Measurements from ENCODE around the gene AMBP. TPM values are rescaled to one million over a fixed set of nuclear protein-coding genes. Genes with fewer than 3 reads are reported as not detected.

AMBP gene
- total RNA-seq: not detected in 2 replicates

DNA sequence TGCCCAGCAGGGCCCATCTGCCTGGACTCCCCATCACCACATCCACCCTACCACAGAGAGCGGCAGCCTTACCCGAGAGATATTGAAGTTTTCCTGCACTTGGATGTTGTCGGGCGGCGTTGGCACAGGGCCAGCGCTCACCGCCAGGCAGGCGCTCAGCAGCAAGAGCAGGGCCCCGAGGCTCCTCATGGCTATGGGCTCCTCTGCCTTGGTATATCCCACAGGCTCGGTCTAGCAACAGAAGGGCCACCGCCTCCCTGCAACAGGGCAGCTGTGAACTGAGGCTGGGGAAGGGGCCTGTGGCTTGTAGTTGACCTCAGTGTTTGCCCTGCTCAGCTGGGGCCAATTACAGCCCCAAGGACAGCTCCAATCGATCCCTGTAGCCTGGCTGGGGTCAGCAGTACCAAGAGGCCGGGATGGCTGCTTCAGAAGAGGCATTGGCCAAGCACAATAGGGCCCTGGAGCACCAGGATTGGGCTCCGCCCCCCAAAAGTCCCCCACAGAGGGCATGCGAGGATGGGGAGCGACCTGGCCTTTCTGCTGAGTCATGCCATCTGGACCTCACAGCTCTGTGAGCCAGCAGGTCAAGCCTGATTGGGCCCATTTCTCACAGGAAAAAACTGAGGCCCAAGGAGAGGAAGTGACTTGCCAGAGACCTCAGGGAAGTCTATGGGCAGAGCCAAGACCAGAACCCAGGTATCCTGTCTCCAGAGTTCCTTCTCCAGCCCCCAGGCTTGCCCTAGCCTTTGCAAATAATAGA lies at the start of gene AMBP:
Gene AMBP (minus strand): TSS at position 280 of the 760 bp plus-strand sequence. CDS start 91 bp downstream, at position 189.
- Mint-ChIP-seq H3K4me3 (no peak within 1 kb of the TSS), H3K4me1 (peaks cover 2% of the 10 kb centered on the region), H3K36me3 (ENCODE audit: low read depth) (no peaks in the 10 kb centered on the region), H3K27me3 (peaks cover 8% of the 10 kb centered on the region), H3K9me3 (no peaks in the 10 kb centered on the region), H3K27ac (no peak within 1 kb of the TSS)
- DNase-seq: no peak
- intact Hi-C loops (cut with micrococcal nuclease): no loop called here

DNA sequence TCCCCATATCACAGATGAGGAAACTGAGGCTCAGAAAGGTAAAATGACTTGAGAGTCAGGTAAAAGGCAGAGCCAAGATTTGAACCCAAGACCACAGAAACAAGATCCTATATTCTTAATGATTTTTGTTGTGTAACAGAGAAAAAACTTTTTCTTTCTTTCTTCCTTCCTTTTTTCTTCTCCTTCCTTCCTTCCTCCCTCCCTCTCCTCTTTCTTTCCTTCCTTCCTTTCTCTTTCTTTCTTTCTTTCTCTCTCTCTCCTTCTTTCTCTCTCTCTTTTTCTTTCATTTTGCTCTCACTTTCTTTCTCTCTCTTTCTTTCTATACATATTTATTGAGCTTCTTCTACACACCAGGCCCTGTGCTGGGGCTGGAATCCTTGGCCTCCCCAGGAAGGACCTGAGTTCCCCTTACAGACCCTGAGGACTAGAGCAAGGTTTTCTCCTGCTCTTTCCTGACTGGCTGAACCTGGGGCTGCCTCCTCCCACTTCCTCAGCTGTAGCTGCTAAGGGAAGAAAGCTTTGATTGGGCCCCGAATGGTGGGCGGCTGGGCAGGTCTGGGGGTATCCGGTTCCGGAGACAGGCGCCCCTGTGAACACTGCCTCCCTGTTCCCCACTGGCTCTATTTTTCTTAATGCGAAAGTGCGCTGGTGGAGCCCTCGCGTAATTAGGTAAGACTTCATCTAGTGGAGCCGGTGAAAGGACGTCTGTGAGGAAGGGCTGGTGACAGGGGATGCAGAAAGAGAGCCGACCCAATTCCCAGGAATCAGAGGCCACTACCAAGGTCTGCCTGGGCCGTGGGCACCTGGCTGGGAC lies 48.4 kb upstream of the AMBP start:
- Mint-ChIP-seq H3K27ac (no peak overlapping the region), H3K4me1 (no peaks in the 10 kb centered on the region), H3K36me3 (ENCODE audit: low read depth) (no peaks in the 10 kb centered on the region), H3K4me3 (no peak overlapping the region), H3K9me3 (no peaks in the 10 kb centered on the region), H3K27me3 (peaks cover 4% of the 10 kb centered on the region)
- intact Hi-C loops (cut with micrococcal nuclease): no loop called here
- DNase-seq: no peak

DNA sequence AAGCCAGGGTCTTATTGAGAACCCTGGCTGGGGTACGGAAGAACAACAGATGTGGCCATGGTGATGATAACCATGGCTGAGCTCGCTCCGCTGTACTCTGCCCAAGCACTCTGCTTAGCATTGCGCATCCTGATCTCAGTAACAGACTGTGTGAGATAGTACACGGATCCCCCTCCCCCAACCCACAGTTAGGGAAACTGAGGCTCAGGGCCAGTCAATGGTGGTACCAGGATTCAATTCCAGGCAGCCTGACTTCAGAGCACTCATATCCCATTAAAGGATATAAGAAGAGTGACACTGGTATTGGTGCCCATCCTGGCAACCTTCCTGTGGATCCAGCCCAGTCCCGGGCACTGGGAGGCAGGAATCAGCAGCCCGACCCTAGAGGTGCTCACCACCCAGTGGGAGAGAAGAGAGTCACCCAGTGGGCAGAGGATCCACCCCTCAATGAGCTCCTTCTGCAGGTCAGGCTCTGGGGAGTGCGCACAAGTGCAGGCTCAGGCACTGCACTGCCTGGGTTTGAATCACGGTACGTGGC lies 47.4 kb upstream of the AMBP start:
- intact Hi-C loops (cut with micrococcal nuclease): no loop called here
- no peaks in the 10 kb centered on the region for H3K9me3 Mint-ChIP-seq

DNA sequence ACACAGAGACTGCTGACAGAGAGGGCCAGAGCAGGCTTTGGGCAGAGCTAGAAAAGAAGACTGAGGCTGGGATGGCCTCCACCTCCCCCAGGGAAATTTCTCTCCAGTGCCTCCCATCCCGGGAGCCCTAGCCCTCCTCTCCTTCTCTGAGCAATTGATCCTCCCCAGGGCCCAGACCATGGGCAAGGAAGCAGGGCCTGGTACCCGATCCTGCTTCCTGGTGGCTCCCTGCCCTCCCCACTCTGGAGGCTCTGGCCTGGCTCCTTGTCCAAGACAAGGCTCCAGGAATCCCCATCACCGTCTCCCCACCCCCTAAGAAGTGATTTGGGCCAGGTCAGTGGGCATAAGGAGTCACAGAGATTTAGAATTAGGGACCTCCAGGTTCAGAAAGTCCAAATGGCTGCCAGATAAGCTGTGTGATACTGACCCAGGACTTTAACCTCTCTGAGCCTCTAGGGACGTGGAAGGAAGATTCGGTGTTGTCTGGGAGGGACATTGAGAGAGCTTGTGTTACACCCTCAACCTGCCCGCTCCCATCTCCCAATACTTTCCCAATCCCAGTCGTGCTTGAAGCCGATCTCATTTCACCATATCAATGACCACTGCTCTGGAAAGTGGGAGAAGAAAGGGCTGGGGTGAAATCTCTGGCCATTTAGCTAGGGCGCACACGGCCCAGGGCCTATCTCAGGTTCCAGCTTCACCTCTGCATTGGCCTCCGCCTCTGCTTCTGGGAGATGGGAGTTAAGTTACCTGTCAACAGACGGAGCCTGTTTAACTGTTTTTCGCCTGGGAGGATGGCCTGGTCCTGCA lies 46.8 kb upstream of the AMBP start:
- no peaks in the 10 kb centered on the region for H3K4me1 Mint-ChIP-seq
- intact Hi-C loops (cut with micrococcal nuclease): no loop called here
- H3K4me3 Mint-ChIP-seq: no peak overlapping the region
- no peak for DNase-seq
- peaks cover 2% of the 10 kb centered on the region for H3K27me3 Mint-ChIP-seq
- H3K9me3 Mint-ChIP-seq: no peaks in the 10 kb centered on the region
- no peak overlapping the region for H3K27ac Mint-ChIP-seq
- no peaks in the 10 kb centered on the region for H3K36me3 Mint-ChIP-seq (ENCODE audit: low read depth)

More for the DNA sequence above, 47.4 kb upstream of the AMBP start:
- H3K4me3 Mint-ChIP-seq: no peak overlapping the region
- H3K27ac Mint-ChIP-seq: no peak overlapping the region
- H3K27me3 Mint-ChIP-seq: peaks cover 4% of the 10 kb centered on the region
- H3K36me3 Mint-ChIP-seq (ENCODE audit: low read depth): no peaks in the 10 kb centered on the region
- no peak for DNase-seq
- H3K4me1 Mint-ChIP-seq: no peaks in the 10 kb centered on the region

DNA sequence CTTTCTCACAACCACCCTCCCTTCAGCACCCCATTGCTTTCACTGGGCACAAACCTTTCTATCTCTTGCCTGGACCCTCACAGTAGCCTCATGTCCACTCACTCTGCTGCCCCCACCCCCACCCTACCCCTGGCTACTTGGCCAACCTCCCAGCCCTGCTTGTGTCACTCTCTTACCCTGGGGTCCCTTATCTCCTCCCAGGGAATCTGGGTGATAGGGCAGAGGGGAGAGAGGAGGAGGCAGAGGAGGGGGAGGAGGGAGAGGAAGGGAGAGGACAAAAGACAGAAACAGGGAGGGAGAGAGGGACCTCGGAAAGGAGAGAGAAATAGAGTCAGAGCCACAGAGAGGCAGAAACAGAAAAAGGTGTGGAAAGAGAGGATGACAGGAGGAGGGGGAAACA lies 46.0 kb upstream of the AMBP start:
- H3K4me3 Mint-ChIP-seq: no peak overlapping the region
- H3K27ac Mint-ChIP-seq: no peak overlapping the region
- no peak for DNase-seq
- H3K27me3 Mint-ChIP-seq: peaks cover 2% of the 10 kb centered on the region
- no peaks in the 10 kb centered on the region for H3K36me3 Mint-ChIP-seq (ENCODE audit: low read depth)
- H3K4me1 Mint-ChIP-seq: no peaks in the 10 kb centered on the region
- no peaks in the 10 kb centered on the region for H3K9me3 Mint-ChIP-seq
- intact Hi-C loops (cut with micrococcal nuclease): no loop called here

DNA sequence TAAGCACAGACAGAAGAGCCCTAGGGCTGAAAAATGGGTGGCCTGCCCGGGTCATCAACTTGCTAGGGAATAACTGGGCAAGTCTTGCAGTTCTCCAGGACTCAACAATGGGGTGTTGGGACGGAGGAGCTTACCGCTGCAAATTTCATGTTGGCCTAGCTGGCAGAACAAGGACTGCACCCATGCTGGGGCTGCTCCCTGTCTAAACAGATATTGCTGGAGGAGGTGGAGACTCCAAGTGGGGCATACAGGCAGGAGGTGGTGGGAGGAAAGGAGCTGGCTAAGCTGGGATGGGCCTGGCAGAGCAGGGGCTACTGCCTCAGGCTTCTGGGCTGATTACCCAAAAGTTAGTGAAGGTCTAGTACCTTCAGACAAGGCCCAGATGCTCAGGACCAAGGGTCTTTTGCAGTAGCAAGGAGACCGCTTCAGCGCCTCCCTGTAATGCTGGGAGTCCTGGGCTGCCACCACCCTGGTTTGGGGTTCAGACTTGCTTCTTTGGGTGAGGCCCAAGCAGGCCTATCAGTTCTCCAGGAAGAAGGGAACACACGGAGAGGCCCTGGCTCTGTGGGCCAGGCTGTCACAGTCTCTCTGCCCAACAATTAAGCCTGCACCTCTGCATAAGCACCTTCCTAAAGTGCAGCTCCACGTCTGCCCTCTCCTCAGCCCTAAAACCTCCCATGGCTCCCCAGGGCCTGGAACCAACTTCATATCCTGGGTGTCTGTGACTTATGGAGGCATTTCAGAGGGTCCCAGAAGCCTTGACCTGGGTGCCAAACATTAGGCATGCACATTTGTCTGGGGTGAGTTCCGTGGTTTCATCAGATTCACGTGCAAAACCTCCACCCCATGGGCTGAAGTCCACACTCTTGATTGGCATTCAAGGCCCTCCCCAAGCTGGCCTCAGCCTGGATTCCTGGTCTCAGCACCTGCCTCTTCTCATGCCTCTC lies 45.2 kb upstream of the AMBP start:
- H3K36me3 Mint-ChIP-seq (ENCODE audit: low read depth): no peaks in the 10 kb centered on the region
- H3K4me1 Mint-ChIP-seq: no peaks in the 10 kb centered on the region
- no peaks in the 10 kb centered on the region for H3K9me3 Mint-ChIP-seq
- intact Hi-C loops (cut with micrococcal nuclease): no loop called here
- DNase-seq: no peak
- H3K27me3 Mint-ChIP-seq: peaks cover 2% of the 10 kb centered on the region
- no peak overlapping the region for H3K4me3 Mint-ChIP-seq
- no peak overlapping the region for H3K27ac Mint-ChIP-seq

DNA sequence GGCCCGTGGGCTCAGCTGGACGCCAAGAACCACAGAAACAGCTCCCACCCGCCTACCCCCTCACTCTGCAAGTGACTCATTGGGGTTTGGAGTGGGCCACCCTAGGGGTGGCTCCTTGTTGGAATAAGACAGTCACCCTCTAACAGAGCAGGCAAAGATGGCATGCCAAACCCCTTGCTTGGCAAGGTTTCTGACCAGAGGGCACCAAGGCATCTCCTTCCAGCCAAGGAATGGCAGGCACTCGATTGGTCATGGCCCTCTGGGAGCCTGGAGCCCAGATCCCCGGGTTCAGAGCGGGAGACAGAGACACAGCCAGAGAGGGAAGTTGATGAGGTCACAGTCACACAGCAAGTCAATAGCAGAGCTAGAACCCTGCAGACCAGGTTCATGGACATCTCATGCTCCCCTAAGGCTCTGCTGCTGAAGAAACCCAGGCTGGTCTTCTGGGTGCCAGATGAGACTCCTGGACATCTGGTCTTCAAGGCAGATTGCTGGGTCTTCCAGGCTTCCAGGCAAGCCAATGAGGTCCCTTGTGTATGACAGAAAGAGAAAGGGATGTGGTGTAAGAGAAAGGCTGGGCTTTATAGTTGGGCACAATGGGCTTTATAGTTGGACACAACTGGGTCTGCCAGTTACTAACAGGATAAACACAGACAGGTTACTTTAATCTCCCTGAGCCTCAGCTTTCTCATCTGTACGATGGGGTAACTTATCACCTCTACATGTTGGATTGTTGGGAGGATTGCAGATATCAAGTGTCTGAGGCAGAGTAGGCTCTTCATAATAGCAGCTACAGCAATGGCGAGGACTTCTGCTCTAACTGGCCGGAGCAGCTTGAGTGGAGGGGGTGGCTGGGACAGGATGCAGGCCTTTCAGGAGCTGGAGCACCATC lies 44.3 kb upstream of the AMBP start:
- H3K36me3 Mint-ChIP-seq (ENCODE audit: low read depth): no peaks in the 10 kb centered on the region
- H3K27me3 Mint-ChIP-seq: peaks cover 7% of the 10 kb centered on the region
- no peak overlapping the region for H3K4me3 Mint-ChIP-seq
- no peak for DNase-seq
- H3K9me3 Mint-ChIP-seq: no peaks in the 10 kb centered on the region
- H3K4me1 Mint-ChIP-seq: no peaks in the 10 kb centered on the region
- intact Hi-C loops (cut with micrococcal nuclease): no loop called here
- H3K27ac Mint-ChIP-seq: no peak overlapping the region

DNA sequence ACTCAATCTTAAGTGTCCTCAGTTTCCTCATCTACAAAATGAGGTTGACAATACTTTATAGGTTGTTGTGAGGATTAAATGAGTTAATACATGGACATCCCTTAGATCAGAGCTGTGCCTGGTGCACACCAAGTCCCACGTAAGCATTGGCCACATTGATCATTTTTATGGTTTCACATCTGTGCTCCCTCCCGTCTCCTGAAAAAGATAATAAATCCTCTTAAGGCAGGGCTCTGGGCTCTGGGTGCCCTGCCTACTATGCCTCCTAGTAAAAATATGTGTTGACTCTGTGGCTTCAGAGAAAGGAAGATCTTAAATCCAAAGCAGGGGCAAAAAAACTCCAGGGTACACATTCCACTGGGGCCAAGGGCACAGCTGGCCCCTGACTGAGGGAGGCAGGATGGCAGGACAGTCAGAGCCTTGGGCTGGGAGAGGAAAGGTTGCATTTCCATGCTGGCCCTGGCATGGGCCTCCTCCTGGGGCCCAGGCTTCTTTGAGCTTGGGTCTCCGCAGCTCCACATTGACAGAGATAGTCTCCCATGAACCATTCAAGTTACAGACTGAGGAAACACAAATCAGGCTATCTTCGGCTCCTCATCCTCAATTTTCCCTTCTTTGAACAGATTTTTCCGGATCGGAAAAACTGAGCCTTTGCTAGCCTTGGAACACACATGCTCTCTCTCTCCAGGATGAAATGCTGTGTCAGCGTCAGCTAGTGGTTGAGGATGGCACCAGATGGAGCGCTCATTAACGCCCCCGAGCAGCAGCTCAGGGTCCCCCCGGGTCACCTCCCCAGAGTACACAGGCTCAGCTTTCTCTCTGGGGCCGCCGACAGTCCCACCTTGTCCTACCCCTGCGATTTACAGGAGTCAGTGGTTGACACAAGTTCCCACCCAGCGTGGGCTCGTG lies 43.4 kb upstream of the AMBP start:
- no peaks in the 10 kb centered on the region for H3K36me3 Mint-ChIP-seq (ENCODE audit: low read depth)
- no peak for DNase-seq

DNA sequence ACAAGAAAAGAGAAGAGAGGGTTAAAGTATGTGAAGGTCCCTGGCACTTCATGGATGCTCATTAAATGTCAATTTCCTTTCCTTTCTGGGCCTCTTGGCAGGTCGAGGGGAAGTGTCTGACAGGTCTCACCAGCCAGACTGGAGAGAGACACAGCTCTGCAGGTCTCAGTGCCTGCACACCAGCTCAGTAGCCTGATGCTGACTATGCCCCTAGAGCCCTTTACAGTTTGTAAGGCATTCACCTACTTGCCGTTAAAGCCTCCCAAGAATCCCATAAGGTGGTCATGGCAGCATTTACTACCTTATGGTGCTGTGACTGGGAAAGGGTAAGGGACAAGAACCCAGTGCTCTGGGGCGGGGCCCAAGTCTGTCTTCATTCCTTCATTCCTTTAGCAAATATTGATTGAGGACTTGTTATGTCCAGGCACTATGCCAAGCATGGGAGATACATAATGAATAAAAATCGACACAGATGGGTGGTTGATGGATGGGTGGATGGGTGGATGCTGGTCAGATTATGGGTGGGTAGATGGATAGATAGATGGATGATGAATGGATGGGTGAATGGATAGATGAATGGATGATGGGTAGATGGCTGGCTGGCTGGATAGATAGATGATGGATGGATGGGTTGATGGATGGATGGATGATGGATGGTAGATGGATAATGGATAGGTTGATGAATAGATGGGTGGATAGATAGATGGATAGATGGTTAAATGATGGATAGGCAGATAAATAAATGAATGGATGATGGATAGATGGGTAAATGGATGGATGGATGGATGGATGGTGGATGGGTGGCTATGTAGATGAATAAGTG lies 42.3 kb upstream of the AMBP start:
- intact Hi-C loops (cut with micrococcal nuclease): no loop called here
- no peak for DNase-seq
- Mint-ChIP-seq H3K9me3 (no peaks in the 10 kb centered on the region), H3K27me3 (peaks cover 7% of the 10 kb centered on the region), H3K27ac (no peak overlapping the region), H3K36me3 (ENCODE audit: low read depth) (no peaks in the 10 kb centered on the region), H3K4me1 (no peaks in the 10 kb centered on the region), H3K4me3 (no peak overlapping the region)

More for the DNA sequence above, 43.4 kb upstream of the AMBP start:
- H3K4me3 Mint-ChIP-seq: no peak overlapping the region
- H3K27ac Mint-ChIP-seq: no peak overlapping the region
- no peaks in the 10 kb centered on the region for H3K9me3 Mint-ChIP-seq
- no peaks in the 10 kb centered on the region for H3K4me1 Mint-ChIP-seq
- H3K27me3 Mint-ChIP-seq: peaks cover 7% of the 10 kb centered on the region
- intact Hi-C loops (cut with micrococcal nuclease): no loop called here

DNA sequence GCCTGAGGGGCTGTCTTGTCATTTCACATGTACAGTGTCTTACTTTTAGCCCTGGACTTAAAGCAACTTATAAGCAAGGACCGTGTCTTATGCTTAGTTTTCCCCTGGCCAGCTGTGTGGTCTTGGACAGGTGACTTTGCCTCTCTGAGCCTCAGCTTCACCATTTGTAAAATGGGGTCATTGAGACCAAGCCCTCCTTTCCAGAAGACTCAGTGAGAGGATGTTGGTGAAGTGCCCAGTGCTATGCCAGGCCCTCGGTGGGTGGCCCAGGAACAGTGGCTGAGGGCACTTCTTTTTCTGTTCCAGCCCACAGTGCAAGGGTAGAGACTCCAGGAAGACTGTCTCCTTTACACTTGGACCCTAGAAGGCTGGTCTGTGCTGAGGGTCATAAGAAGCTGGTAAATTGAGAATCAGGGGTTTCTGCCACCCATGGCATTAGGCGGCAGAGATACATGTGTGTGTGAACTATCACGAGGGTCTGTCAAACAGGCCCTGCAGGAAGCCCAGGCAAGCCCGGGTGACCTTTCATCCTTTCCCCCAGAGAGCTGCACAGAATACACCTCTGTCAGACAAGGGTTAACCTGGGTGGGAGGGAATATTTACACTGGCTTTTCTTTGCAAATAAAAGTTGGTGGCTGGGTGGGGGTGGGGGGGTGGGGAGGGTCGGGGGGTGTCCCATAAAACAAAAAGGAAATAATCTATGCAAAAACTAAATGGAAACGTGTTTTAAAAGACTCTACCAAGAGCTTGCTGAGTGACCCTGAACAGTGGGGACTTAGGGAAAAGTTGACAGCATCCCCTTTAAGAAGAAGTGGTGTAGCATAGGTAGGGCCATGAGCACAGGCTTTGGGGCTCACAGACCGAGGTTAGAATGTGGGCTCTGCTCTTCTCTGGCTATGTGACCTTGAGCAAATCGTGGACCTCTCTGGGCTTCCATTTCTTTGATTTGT lies 41.4 kb upstream of the AMBP start:
- Mint-ChIP-seq H3K36me3 (ENCODE audit: low read depth) (no peaks in the 10 kb centered on the region), H3K4me3 (no peak overlapping the region), H3K27me3 (peaks cover 7% of the 10 kb centered on the region), H3K9me3 (no peaks in the 10 kb centered on the region), H3K4me1 (no peaks in the 10 kb centered on the region), H3K27ac (no peak overlapping the region)
- DNase-seq: no peak
- intact Hi-C loops (cut with micrococcal nuclease): no loop called here

All from activated CD4-positive, alpha-beta T cell treated with anti-CD3 and anti-CD28 coated beads, Interleukin-2, amount 10 ng/mL, durations not matched to agents 24 days and 14 days (primary cell).